Stimulated activated CD8-positive, alpha-beta memory T cell treated with anti-CD3 and anti-CD28 coated beads, Interleukin-7, amount 100 ng/mL, for 1 hour (primary cell): ENCODE results near the gene FHL2.
"Not testable (repeated sequence)": the region's sequence is repeated elsewhere in the genome, so short reads cannot be mapped to it uniquely, and the experiment has no call there.

Source experiments
- DNase-seq, 2 donors: peaks; one replicate each; pipeline ENCODE4 v3.0.0-alpha.2; 2020; ENCODE audit warnings: low read depth in 2 of 2

FHL2 gene

GRCh38 chr2:105338020-105338385, 60.8 kb downstream of the FHL2 start:
- DNase-seq, result no peak

GRCh38 chr2:105337122-105338019, 61.5 kb downstream of the FHL2 start, which contains the start of gene C2orf49:
Gene C2orf49 (plus strand): TSS chr2:105337540. CDS start chr2:105337588, 48 bp downstream.
- peak; percentile 79 to 80 for DNase-seq

DNA sequence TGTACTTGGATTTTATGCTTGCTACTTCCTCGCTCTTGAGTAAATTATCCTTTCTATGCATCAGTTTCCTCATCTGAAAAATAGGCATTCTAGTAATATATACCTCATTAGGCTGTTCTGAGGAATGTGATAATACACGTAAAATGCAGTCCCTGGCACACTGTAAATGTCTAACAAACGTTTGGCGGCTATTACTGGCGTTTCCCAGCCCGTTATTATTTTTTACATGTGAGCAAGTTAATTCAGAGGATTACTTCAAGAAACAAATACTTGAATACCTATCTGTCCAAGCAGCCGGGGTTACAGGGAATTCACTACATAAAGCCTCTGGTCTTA, 62.1 kb downstream of the FHL2 start:
- no peak for DNase-seq

- no peak for DNase-seq
These were observed 63.4 kb downstream of the FHL2 start for GRCh38 chr2:105335469-105335868.

DNA sequence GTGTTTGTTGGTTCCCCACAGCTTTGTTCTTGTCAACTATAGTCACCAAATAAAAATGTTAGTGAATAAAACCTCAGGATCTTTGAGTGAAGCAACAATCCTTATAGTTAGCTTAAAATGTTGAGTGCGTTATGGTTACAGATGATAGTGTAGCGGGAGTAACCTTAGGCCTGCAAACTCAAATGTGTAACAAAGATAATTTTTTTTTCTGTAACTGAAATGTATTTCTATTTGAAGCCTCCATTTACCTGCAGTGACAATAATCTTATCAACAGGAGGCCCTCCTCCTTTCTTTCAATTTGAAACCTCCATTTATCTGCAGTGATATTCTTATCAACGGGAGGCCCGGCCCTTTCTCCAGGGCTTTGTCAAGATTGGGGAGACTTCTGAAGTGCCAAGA, 64.6 kb downstream of the FHL2 start:
- DNase-seq, result no peak

- DNase-seq, result no peak
These were observed 68.0 kb downstream of the FHL2 start for GRCh38 chr2:105330681-105331375.

- DNase-seq, result no peak
These were observed 69.0 kb downstream of the FHL2 start, which contains the start of gene TGFBRAP1 for GRCh38 chr2:105329561-105330495. Gene TGFBRAP1 (minus strand): TSS chr2:105329735. CDS start chr2:105308301, 21,434 bp downstream.

DNA sequence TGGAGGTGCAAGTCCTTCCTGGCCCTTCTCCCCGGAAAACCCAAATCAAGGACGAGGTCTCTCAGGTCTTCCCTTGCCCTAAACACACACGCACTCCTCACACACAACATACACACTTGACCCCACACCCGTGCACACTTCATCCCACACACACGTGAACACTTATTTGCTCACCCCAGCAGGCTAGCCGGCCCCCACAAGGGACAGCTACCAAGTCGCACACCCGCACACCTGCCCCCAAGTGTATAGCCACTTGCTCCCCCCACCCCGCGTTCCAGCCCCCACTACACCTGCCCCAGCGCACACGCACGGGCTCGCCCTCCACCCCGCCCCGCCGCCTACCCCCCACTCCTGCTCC, 69.7 kb downstream of the FHL2 start:
- DNase-seq, result no peak

DNA sequence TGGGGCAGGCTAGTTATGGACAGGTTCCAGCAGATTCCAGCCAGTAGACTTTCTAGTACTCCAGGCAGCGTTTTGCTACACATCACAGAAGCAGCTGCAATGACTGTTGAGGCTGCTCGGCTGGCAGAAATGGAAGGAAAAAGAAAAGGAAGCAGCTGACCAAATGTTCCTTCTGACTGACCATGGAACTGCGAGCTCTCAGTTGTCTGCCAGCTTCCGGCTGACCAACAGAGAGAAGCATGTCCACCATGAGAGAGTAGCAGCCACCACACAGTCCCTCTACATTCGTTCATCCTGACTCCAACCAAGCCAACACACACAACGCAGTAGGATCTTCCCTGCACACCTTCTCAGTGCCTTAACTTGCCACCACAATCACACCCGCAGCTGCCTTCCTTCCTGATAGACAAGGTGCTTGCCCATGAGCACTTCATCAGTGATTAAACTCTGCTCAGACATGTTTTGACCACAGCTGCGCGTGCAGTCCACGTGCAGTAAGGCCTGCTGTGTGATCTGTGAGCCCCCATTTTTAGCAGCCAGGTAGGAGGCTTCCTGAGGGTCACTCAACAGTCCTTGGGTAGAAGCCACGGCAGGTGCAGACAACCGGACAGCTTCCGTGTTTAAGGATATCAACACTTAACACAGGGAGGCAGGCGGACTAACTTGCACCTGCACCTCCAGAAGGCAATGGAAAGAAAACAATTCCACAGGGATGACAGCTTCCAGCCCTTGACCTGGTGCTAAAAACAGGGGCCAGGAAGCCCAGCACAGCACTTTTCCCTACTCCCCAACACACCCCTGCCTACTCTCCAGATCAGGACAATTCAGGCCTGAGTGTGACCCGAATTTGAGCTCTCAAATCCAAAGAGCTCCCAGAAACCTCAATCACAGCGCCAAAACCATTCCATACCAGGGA, 70.3 kb downstream of the FHL2 start:
- no peak for DNase-seq

GRCh38 chr2:105327690-105328089, 71.2 kb downstream of the FHL2 start:
- DNase-seq, result no peak

DNA sequence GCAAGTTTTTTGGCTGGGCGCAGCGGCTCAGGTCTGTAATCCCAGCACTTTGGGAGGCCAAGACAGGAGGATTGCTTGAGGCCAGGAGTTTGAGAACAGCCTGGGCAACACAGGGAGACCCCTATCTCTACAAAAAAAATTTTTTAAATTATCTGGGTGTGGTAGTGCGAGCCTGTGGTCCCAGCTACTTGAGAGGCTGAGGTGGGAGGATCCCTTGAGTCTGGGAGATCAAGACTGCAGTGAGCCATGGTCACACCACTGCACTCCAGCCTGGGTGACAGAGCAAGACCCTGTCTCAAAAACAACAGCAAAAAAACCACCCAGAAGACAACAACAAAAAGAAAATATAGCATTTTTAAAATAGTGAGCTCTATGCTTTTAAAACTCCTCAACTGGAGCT, 71.6 kb downstream of the FHL2 start:
- DNase-seq, result not testable (repeated sequence)

DNA sequence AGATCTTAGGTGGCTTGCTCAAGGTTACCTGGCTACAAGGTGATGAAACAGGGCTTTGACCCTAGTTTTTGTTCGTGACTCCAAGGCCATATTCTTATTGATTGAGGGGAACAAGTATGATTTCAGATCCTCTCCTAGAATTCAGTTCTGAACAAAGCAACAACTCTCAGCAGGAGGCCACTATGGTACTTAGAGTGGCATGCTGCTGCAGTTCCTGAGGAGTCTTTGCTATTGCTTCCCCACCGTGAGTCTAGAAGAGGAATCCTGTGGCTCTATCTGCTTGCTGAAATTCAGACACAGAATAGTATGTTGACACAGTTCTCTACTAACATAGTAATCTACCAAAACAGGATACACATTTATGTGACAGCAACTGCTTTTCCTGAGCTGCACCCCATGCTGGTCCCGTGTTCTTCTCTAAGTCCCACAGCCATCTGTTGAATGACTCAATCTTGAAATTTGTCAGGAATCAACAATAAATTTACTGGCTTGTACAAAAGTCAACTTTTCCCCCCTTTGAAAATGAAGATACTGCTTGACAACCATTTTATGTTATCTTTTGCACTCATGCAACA, 73.4 kb downstream of the FHL2 start:
- no peak for DNase-seq

- no peak for DNase-seq
These were observed 74.1 kb downstream of the FHL2 start for GRCh38 chr2:105324732-105325131.

DNA sequence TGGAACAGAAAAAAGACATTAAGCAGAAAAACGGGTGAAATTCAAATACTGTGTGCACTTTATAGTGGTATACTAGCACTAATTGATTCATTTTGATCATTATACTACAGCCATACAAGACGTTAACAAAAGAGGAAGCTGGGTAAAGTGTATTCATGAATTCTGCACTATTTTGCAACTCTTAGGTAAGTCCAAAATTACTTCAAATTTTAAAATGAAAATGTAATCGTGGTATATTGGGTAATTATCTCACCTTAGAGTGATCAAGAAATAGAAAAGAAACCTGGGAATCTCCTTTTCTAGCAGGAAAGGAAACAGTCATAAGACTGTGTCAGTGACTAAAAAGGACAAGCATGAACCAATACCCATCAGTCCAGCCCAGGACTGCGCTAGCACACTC, 74.8 kb downstream of the FHL2 start:
- no peak for DNase-seq

DNA sequence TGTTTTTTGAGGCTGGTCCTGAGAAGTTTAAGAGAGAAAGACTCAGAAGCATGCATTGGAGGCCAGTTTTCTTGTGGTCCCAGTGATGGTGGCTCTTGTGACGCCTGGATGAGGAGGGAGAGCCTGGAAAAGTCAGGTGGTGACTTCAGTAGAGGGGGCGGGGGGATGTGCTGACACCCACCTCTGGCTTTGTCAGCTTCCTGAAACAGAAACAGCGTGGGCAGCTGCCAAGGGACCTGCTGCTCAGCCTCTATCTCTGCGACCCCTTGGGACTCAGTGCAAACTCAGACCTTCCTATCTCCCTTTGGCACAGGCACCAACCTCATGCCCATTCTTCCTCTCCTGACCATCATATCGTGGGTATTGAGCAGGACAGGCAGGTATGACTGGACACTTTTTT, 75.7 kb downstream of the FHL2 start:
- DNase-seq, result no peak

- DNase-seq, result no peak
These were observed 76.8 kb downstream of the FHL2 start for GRCh38 chr2:105321875-105322646.

DNA sequence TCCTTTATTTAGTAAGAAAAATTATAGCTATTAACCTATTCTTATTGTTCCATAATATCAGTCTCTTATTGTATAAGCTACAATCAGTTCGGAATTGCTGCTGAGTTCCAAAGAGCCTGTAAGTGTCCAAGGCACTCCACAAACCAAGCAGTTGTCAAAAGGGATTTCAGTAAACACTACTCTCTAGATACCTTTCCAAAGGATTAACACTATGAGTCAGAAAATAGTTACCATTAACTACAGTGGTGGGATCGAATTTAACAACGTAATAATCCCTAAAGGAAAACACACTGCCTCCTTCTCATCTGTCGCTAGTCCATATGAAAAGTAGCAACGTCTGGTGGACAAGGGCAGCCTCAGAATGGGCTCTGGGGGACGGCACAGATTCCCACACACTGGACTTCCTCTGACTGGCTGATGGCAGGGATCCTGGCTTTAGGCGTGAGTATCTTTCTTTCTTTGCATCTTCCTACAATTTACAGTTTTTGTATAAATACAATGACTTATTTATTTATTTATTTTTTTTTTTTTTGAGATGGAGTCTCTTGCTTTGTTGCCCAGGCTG, 78.1 kb downstream of the FHL2 start:
- DNase-seq, result no peak

GRCh38 chr2:105317937-105318336, 80.9 kb downstream of the FHL2 start:
- no peak for DNase-seq

- no peak for DNase-seq
These were observed 83.5 kb downstream of the FHL2 start for GRCh38 chr2:105315314-105315713.

GRCh38 chr2:105313877-105314276, 85.0 kb downstream of the FHL2 start:
- DNase-seq, result no peak
